ENCODE results near the gene NAPSA. TPM values are rescaled to one million over a fixed set of nuclear protein-coding genes. Genes with fewer than 3 reads are reported as not detected.

The NAPSA gene
- total and polyA plus RNA-seq, 9 of the 15 experiments (the other 6 are each of a cell fraction or from before 2014, with no cell fraction given) = 0.25 to 1.9 (median 0.69) TPM

- TF ChIP-seq POLR2AphosphoS2 (IDR thresholded peaks at IDR 0.05; ENCODE audit: low read length) = no peak
- no peak for TF ChIP-seq ZNF589 (CRISPR knock-in tag; IDR thresholded peaks at IDR 0.05; ENCODE audit: low read depth)
- no peak for TF ChIP-seq HMG20A (CRISPR knock-in tag; conservative IDR thresholded peaks at IDR 0.05)
Observed at GRCh38 chr19:50387176-50387867, 21.9 kb upstream of the NAPSA start (continued).

DNA sequence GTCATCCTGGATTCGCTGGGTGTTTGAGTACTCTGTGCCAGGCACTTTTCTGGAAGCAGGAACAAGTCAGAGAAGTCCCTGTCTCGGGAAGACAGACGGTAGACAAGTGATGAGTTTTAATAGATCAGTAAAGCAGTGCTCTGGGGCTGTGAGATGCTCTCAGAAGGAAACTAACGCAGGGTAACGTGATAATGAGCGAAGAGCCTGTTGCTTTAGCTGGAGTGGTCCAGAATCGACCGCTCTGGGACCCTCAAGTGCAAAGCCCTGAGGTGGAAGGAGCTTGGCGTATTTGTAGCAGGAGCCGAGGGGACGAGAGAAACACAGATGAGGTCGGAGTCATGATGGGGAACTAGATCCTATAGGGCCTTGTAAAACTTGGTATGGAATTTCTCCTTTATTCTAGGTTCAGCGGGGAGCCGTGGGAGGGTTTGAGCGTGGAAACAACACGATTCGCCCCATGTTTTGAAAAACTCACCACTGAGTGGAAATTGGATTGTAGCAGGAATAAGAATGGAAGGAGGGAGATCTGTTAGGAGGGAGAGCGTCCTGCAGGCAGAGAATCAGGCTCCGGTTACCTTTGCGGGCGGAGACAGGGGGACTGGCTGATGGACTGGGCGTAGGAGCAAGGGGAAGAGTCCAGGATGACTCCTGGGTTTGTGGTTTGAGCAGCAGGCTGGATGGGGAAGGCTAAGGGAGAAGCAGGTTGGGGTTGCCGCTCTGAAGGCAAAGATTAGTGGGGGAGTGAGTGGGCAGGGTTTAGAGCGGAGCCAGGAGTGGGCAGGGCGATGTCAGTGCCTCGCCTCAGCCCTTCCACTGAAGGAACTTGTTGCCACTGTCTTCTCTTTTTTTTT, 19.5 kb upstream of the NAPSA start:
- H3K9me3 ChIP-seq (replicated peaks; ENCODE audit: control insufficient read depth, insufficient read depth, low read depth, low read length) = no peaks in the 10 kb centered on the region
- H3K27me3 ChIP-seq (ENCODE audit: control insufficient read depth in 2 of 2, insufficient read depth in 2 of 2, low read length in 2 of 2) = no peaks in the 10 kb centered on the region
- BruUV-seq (replicated peaks) = TSS peak; percentile 57
- H3K27ac ChIP-seq (ENCODE audit: extremely low read depth, low read depth, low read length) = peak overlapping the region; percentile 93
- WGBS (ENCODE audit: insufficient coverage, low coverage, missing lambda C conversion rate) = 1% methylated on average over 23 of the region's 26 CpGs
- peaks cover 57% of the 10 kb centered on the region for H3K79me2 ChIP-seq (ENCODE audit: control insufficient read depth, insufficient read depth, low read length)
- H3K4me3 ChIP-seq = peak overlapping the region; percentile 51
- DNase-seq (ENCODE audit: extremely low read depth in 1 of 4, low spot score in 3 of 4) = peak in 3 of 4 experiments; percentile 31 to 68 (median 34)
- no peak overlapping the region for H2AFZ ChIP-seq (ENCODE audit: low read depth, low read length)
- ChIA-PET POLR2A (interaction anchor here (0.6 to 2.2 kb wide), 14 partner anchors 9 to 832 kb away, joined by 3 to 17 read pairs (median 4); partner anchors contain the start of gene NR1H2), CTCF (ENCODE audit: low intra/inter-chr PET ratio) (no interaction called here)
- FAIRE-seq = peak; percentile 68
- in situ Hi-C loops (cut with MboI) = no loop called here
- H3K36me3 ChIP-seq (ENCODE audit: control insufficient read depth, insufficient read depth, low read length) = peaks cover 72% of the 10 kb centered on the region
- peak overlapping the region; percentile 93 for H3K4me2 ChIP-seq (ENCODE audit: insufficient read depth, low read length)
- intact Hi-C loops (cut with micrococcal nuclease) = no loop called here
- peaks cover 11 to 64% of the 10 kb centered on the region in 2 experiments for H3K4me1 ChIP-seq (replicated peaks in 1 of 2; ENCODE audit: control insufficient read depth in 2 of 2, insufficient read depth in 2 of 2, low read length in 2 of 2)
- H3K9me1 ChIP-seq (ENCODE audit: control insufficient read depth, insufficient read depth, low read length) = no peaks in the 10 kb centered on the region
- peak; percentile 1; the same call in 1 of the 3 replicates for ATAC-seq
- peak overlapping the region; percentile 81 to 95 for H3K9ac ChIP-seq (ENCODE audit: insufficient read depth in 1 of 2, low read depth in 2 of 2, low read length in 2 of 2)
- peaks cover 5% of the 10 kb centered on the region for H4K20me1 ChIP-seq (replicated peaks; ENCODE audit: control insufficient read depth, insufficient read depth, low read length)
- TF ChIP-seq NFIC (IDR thresholded peaks at IDR 0.05) (peak; percentile 2; the same call in 1 of the 2 replicates), JUND (IDR thresholded peaks at IDR 0.05; ENCODE audit: borderline replicate concordance, low read depth, low read length) (no peak), JUND (tag; IDR thresholded peaks at IDR 0.05; ENCODE audit: borderline replicate concordance, low read depth, low read length) (no peak), BRCA1 (IDR thresholded peaks at IDR 0.05) (no peak), BRCA1 (CRISPR knock-in tag; IDR thresholded peaks at IDR 0.05) (no peak), POLR2G (IDR thresholded peaks at IDR 0.05; ENCODE audit: low read depth, low read length) (peak; percentile 18; the same call in 1 of the 2 replicates), HNRNPLL (IDR thresholded peaks at IDR 0.05; ENCODE audit: low read depth, low read length, poor library complexity, severe bottlenecking) (peak; percentile 18), MAFF (IDR thresholded peaks at IDR 0.05; ENCODE audit: low read length) (no peak), SAP30 (IDR thresholded peaks at IDR 0.05; ENCODE audit: borderline replicate concordance, insufficient read depth, low read depth, low read length, poor library complexity, severe bottlenecking) (peak; percentile 55), GTF3C2 (IDR thresholded peaks at IDR 0.05; ENCODE audit: borderline replicate concordance, extremely low read depth, insufficient read length) (no peak)
- TF ChIP-seq, protein P1, sequence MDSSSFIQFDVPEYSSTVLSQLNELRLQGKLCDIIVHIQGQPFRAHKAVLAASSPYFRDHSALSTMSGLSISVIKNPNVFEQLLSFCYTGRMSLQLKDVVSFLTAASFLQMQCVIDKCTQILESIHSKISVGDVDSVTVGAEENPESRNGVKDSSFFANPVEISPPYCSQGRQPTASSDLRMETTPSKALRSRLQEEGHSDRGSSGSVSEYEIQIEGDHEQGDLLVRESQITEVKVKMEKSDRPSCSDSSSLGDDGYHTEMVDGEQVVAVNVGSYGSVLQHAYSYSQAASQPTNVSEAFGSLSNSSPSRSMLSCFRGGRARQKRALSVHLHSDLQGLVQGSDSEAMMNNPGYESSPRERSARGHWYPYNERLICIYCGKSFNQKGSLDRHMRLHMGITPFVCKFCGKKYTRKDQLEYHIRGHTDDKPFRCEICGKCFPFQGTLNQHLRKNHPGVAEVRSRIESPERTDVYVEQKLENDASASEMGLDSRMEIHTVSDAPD (CRISPR knock-in tag; IDR thresholded peaks at IDR 0.05) = no peak

Data from K562 (cell line).